GM12892 (cell line): ENCODE measurements around the gene POLR2E.
A peak's percentile ranks its signal among the peaks of the same experiment; 100 is the strongest.

Experiments
- DNase-seq: peaks from one replicate; pipeline ENCODE4 v3.0.0; 2011; ENCODE audit not compliant: insufficient read length
- FAIRE-seq: peaks from 2 replicates; lab custom pipeline; 2011; peaks lifted over from hg19 to GRCh38; lab: Jason Lieb, UNC
- POLR2A ChIP-seq: IDR thresholded peaks from 2 replicates; pipeline ENCODE4 v1.6.1; 2011; ENCODE audit warnings: low read depth, low read length, control low read depth
- POLR2AphosphoS5 ChIP-seq: IDR thresholded peaks from 2 replicates; pipeline ENCODE4 v1.6.1; 2011; ENCODE audit warnings: low read depth, low read length, control low read depth
- TAF1 ChIP-seq: IDR thresholded peaks from 2 replicates; pipeline ENCODE4 v1.6.1; 2011; ENCODE audit warnings: low read depth, mild to moderate bottlenecking, control low read depth, low read length, borderline replicate concordance

The POLR2E gene

GRCh38 chr19:1113986-1114483 lies 18.9 kb upstream of the POLR2E start:
- FAIRE-seq: no peak
- TF ChIP-seq POLR2AphosphoS5: no peak
- no peak for TF ChIP-seq TAF1
- no peak for TF ChIP-seq POLR2A
- no peak for DNase-seq

- DNase-seq (peak; percentile 99), FAIRE-seq (peak; percentile 96)
- TF ChIP-seq POLR2AphosphoS5 (0 out of 2 replicates have a peak, but pooled peaks have one; percentile 49), TAF1 (no peak), POLR2A (peak; percentile 16; the same call in 1 of the 2 replicates)
Measured at GRCh38 chr19:1113030-1113985, 18.1 kb upstream of the POLR2E start.

DNA sequence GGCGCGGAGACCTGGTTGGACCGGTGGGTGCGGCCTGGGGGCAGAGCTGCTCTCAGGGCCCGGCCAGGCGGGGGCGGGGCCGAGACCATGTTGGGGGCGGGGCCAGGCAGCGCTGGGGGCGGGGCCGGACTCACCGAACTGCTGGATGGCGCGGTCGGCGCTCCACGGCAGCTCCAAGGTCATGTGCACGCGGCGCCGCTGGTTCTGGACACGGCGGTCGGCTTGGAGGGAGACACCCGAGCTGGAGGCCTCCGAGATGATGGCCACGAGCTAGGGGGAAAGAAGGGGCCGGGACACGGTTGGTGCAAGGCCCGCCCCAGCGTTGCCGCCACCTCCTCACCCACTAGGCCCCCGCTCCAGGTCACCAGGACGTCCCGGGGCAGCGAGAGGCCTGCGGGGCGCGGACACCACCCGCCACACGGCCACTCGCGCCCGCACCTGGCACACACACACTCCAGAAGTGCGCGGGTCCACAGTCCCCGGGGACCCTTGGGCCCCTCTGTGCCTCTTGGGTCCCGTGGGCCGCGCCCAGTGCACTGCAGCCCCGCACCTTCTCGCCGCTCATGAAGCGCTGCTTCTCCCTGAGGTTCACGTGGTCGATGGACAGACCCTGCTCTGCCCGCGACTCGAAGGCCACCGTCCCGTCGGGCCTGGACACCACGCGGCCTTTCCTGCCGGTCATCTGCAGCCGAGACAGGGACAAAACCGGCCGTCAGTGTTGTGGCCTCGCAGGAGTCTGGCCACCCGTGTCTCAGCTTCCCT lies 17.3 kb upstream of the POLR2E start:
- FAIRE-seq (no peak), DNase-seq (no peak)
- TF ChIP-seq TAF1 (no peak), POLR2AphosphoS5 (no peak), POLR2A (no peak)

DNA sequence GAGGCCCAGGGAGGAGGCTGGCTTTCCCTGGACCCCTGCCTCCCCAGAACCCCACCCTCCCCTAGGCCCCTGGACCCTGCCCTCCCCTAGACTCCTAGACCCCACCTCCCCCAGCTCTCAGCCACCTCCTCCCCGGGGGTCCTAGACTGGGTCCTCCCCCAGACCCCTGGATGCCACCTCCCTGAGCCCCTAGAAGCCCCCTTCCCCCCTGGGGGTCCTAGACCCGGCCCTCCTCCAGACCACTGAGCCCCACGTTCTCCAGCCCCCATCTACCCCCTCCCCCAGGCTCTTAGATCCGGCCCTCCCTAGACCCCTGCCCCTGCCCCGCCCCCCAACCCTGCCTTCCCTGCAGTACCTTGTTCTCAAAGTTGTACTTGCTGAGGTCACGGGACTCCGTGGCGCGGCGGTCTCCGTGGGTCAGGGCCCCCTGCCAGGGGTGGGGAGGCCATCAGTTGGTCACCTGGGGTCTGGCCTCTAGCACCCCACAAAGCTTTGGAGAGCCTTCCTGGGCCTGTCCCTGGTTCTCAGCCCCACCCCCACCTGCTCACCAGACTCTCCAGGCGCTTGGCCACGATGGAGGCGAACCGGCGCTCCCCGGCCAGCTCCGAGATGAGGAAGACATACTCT lies 16.6 kb upstream of the POLR2E start:
- FAIRE-seq (no peak), DNase-seq (no peak)
- no peak for TF ChIP-seq POLR2AphosphoS5
- TF ChIP-seq POLR2A: no peak
- TF ChIP-seq TAF1: no peak

DNA sequence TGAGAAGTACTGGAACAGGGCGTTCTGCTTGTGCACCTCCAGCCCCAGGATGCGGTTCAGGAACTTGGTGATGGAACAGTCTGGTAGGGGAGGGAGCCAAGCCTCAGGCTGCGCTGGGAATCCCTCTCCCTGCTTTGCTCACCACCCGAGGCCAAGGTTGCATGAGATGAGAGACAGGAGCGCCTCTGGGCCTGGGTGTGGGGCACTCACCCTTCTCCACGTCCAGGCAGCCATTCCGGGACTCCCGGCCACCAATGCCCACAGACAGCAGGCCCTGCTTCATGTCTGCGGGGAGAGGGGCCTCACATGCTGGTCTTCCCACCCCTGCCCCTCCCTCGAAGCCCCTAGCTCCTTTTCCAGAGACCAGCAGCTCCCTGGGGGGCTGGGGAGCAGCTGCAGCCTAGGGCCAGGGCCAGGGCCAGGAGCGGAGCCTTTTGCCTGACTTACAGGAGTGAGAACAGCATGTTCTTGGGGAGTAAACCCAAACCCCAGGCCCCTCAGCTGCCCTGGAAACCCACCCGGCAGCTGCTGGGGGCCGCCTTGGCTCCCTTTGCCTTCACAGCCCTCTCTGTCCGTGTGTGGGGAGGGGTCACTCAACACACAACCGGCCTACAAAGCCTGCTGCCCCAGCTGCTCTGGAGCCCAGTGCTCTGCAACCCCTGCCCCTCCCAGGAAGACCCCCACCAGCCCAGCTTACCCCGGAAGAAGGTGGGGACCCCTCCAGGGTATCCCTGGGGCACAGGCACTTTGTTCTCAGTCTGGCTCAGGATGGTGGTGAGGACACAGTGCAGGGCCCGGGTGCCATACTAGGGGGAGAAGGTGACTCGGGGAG lies 15.8 kb upstream of the POLR2E start:
- DNase-seq (no peak), FAIRE-seq (no peak)
- TF ChIP-seq POLR2AphosphoS5: no peak
- TF ChIP-seq POLR2A: no peak
- TF ChIP-seq TAF1: no peak

GRCh38 chr19:1109697-1110671 lies 14.8 kb upstream of the POLR2E start:
- no peak for FAIRE-seq
- no peak for TF ChIP-seq POLR2AphosphoS5
- no peak for TF ChIP-seq TAF1
- TF ChIP-seq POLR2A: no peak
- DNase-seq: no peak

DNA sequence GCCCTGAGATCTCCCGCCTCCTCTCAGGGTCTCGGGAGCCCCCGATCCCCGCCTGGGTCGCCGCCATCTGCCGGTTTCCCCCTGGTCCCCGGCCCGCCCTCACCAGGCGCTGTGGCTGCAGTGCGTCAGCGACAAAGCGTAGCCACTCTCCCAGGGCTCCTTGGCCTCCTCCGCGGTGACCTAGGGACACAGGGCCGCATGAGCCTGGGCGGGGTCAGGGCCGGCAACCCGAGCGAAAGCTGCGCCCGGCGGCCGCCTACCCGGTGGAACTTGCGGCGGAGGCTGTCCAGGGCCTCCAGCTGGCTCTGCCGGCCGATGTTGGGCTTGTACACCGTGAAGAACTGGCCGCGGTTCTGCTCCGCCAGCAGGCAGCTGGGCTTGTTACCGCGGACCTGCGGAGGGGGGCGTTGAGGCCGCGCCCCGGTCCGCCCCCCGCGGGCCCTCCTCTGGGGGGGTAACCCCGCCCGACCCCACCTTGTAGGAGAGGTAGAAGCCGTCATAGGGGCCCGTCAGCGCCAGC lies 13.9 kb upstream of the POLR2E start:
- no peak for TF ChIP-seq POLR2AphosphoS5
- no peak for TF ChIP-seq POLR2A
- TF ChIP-seq TAF1: no peak
- FAIRE-seq: no peak
- no peak for DNase-seq

DNA sequence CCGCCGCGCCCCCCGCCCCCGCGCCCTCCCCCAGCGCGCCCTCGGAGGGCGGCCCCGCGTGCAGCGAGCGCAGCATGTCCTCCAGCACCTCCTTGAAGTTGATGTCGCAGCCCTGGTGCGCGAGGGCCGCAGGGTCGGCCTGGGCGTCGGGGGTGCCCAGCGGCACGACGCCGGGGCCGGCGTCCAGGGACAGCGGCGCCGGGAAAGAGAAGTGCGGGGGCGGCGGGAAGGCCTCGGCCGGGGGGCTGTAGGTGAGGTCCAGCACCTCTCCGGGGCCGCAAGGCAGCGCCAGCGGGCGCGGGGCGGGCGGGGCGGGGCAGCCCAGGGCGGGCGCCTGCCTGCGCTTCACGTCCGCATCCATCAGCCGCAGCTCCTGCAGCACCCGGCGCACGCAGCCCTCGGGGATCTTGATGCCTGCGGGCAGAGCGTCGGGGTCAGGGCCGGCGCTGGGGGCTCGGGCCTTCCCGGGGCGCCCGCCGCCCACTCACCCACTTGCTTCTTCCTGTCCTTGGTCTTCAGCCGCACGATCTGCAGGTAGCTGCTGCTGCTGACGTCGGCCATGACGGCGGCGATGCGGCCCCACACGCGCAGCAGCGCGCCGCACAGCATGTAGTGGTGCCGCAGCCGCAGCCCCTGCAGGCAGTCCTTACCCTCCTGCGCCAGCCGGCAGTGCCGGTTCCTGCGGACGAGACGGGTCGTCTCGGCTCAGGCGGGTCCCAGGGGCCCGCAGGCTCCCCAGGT lies 13.3 kb upstream of the POLR2E start:
- TF ChIP-seq TAF1: no peak
- peak; percentile 16; the same call in 1 of the 2 replicates for TF ChIP-seq POLR2A
- peak; percentile 45; the same call in 1 of the 2 replicates for TF ChIP-seq POLR2AphosphoS5
- DNase-seq (no peak), FAIRE-seq (no peak)

DNA sequence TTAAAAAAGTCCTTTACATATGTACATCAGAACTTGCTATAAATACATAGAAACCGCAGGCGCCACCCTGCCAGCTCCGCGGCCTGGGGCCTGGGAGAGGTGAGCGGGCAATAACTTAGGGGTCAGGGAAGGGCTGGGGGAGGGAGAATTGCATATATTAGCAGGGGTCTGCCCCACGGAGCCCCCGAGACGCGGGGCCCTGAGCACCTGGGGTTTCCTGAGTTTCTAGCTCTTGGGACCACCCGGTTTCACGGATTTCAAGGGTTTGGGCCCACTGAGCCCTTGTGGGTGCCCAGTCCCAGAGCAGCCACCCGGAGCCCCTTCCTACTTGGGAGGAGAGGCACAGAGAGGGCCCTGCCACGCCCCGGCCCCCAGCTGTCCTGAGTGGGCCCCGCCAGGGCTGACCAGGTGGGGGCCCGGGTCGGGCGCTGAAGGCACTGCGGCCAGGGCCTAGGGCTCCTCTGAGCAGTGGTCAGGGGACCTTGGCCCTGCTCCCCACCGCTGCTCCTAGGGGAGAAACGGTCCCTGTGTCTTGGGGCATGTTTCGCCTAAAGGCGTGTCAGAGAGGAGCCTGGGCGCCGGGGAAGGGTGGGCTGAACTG lies 12.6 kb upstream of the POLR2E start:
- DNase-seq (no peak), FAIRE-seq (no peak)
- TF ChIP-seq POLR2AphosphoS5: no peak; the same call in 1 of the 2 replicates
